GM11168 (cell line): ENCODE measurements around the gene C3.
"Not testable (repeated sequence)": the region's sequence is repeated elsewhere in the genome, so short reads cannot be mapped to it uniquely, and the experiment has no call there.

Experiments
- in situ Hi-C: fragments of 300-500 bp; cut with MboI; formaldehyde crosslinking; loops from one replicate; pipeline ENCODE4 v1.12.0; 2022; ENCODE audit warnings: low sequenced_read_pairs; ENCODE audit not compliant: unreplicated experiment

The C3 gene

GRCh38 chr19:6676288-6676687 lies 44.2 kb downstream of the C3 start:
- in situ Hi-C loops, result no loop called here

GRCh38 chr19:6674868-6675305 lies 45.6 kb downstream of the C3 start:
- in situ Hi-C loops, result no loop called here

DNA sequence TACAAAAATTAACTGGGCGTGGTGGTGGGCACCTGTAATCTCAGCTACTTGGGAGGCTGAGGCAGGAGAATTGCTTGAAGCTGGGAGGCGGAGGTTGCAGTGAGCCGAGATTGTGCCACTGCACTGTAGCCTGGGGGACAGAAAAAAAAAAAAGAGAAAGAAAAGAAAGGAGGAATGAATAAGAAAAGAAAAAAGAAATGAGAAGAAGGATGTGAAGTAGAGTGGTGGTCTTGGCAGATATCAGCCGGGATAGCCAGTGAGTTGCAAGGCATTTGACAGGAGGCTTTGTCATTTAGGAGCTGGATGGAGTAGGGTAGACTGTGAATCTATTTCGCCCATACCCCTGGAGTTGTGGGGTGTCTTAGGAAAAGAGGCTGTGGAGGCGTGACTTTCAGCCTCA lies 46.0 kb downstream of the C3 start:
- in situ Hi-C loops, result not testable (repeated sequence)

- in situ Hi-C loops, result no loop called here
Measured at GRCh38 chr19:6672693-6673290, 47.7 kb downstream of the C3 start.

DNA sequence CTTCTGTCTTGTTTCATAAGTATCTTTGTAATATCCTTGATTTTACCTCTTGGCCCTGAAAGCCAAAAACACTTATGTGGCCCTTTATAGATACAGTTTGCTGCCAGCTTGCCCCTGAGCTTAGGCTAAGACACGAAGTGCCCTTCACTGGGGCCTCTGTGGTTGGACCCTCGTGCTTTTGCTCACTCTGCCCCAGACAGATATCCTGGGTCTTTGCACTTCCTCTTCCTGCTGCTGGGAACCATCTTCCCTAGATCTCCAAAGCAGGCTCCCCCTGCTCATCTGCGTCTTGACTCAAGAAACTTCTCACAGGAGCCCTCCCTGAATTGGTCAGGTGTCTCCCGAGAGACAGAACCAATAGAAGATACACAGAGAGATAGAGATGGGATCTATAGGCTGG lies 48.5 kb downstream of the C3 start:
- in situ Hi-C loops, result no loop called here

DNA sequence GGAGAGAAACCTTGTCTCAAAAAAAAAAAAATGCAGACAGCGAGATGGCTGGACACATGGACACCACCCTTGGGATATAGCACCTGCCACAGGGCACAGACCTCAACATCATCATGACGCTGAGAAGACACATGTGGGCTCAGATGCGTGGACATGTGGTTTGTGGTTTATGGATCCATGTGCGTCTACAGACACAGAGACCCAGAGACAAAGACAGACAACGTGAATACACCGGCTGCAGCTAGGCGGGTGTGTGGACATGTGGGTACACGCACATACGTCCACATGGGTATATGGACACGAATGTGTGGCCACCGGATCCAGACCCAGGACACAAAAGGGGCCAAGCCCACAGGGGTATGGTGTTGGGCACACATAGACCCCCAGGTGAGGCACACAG lies 51.8 kb downstream of the C3 start:
- in situ Hi-C loops, result no loop called here

GRCh38 chr19:6667114-6667627 lies 53.3 kb downstream of the C3 start:
- in situ Hi-C loops, result no loop called here

GRCh38 chr19:6664916-6665315 lies 55.5 kb downstream of the C3 start:
- in situ Hi-C loops, result no loop called here

DNA sequence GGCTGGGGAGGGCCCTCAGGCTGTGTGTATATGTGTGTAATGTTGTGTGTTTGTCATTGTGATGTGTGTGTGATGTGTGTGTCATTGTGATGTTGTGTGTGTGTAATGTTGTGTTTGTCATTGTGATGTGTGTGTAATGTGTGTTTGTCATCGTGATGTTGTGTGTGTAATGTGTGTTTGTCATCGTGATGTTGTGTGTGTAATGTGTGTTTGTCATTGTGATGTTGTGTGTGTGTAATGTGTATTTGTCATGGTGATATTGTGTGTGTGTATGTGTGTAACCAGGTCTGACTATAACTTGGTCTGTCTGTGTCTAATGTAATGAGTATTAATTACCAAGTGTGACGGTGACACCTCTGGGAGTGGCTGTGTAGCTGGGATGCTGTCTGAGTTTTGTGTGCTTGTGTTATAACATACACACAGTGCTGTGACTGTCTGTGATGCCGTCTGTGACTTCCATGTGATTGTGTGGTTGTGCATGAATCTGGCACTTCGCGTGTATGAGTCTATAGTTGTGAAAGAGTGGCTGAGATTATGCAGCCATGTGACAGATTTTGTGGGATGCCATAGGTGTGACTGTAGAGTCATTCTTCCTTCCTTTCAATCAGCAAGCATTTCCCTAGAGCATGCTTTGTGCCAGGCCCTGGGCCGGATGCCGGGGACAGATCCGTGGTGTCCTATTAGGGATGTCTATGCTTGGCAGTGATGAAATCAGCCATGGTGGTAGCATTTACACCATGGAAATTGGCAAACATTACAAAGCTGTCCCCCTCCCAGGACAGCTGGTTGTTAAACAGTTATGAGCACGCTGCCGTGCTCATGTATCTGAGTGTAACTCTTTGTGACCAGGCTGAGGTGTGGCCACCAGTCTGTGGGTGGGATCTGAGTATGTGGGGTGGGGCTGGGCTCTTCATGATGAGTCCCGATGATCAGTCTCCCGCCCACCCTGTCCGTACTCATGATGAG lies 56.9 kb downstream of the C3 start:
- in situ Hi-C loops, result no loop called here

DNA sequence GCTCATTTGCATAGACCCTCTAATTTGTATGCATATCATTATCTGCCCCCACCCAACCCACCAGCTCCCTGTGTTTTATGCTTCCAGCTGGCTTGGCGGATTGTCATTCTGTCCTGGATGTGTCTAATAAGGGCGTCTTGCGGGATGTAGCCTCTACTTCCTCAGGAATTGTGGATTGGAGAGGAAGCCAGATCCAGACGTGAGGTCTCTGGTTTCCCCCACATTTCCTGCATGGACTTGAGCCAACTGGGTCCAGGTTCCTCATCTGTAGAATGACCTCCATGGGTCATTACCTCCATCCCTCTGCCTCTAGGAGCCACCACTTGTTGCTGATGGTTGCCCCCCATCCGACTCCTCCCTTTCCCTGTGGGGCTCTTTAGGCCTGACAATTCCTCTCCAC lies 57.7 kb downstream of the C3 start:
- in situ Hi-C loops, result no loop called here

DNA sequence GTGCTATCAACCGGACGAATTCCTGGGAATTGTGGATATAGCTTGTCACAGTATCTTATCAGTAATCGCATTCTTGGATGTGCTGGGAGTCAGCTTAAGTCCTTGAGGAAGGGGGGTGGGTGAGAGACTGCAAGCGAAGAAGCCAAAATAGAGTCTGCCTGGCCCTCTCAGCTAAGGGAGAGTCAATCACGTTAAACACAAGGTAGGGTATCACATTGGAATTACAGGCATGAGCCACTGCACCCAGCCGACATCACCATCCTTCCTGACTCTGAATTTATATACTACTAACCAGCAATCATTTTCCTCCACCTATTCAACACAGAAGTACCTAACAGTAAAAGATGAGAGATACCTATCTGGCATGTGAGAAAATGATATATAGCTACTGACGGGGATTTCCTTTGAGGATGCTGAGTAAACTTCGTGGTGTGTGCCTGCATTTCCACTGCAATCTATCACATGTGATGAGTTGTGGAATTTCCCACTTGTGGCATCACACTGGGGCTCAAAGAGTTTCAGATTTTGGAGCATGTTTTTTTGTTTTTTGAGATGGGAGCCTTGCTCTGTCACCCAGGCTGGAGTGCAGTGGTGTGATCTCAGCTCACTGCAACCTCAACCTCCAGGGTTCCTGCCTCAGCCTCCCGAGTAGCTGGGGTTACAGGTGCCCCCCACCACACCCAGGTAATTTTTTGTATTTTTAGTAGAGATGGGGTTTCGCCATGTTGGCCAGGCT lies 58.8 kb downstream of the C3 start:
- in situ Hi-C loops, result not testable (repeated sequence)

DNA sequence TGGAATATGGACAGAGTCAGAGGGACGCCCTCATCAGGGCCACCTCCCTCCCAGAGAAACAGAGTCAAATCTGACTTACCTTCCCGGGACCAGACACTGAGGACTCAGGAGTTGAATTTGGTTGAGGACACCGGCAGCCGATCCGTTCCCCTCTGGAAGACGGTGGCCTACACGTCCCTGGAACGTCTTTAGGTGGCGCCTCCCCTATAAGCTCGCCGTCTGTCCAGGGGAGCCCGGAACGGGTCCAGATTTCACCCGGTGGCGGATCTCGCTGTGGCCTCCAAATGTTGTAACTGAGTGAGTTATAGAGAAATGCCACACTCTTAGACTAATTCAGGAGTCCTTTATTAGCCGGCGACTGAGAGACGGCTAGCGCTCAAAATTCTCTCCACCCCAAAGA lies 59.5 kb downstream of the C3 start:
- in situ Hi-C loops, result no loop called here

DNA sequence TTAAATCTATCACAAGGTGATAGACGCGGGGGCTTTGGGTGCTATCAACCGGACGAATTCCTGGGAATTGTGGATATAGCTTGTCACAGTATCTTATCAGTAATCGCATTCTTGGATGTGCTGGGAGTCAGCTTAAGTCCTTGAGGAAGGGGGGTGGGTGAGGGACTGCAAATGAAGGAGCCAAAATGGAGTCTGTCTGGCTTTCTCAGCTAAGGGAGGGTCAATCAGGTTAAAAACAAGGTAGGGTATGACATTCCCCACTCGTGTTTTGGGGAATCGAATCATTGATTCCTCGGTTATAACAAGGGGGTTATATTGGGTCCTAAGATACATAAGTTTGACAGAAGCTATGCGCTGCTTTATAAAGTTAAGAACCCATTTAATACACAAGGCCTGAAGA lies 64.1 kb downstream of the C3 start:
- in situ Hi-C loops, result not testable (repeated sequence)

DNA sequence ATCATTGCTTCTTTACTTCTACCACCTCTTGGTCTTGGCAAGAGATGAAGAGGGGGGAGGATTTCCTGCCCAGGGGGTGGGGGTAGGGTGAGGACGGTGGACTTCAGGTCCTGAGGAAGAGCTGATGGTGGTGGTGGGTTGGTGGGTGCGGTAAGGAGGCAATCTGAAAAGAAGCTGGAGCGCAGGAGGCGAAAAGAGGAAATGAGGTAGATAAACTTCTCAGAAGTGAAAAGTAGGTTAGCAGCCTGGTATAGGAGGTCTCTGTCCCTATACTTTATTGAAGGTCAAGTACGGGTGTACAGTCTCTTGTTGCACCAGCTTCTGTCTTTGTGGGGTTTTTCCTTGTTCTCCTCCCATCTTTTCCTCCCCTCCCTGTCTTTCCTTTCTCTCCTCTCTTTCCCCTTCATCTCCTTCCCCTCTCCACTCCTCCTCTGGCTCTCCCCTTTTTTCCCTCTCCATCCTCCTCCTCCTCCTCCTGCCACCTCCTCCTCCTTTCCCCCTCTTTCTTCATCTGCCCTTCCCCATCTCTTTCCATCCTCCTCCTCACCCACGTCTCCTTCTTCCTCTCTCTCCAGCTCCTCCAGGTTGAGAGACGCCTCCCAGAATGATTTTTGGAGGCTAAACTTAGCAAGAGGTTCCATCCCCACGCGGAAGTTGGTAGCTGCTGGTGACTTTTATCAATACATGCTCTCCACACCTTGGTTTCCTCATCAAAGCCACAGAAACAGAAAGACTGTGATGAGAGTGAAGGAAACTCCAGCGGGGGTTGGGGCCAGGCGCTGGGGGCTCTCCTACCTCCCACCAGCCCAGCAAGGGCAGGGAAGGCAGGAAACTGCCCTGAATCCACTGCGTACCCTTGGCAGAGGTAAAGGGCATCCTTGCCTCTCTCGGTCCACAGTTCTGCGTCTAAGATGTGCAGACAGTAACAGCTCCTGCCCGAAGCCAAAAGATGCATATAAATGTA lies 65.8 kb downstream of the C3 start:
- in situ Hi-C loops, result no loop called here

- in situ Hi-C loops, result no loop called here
Measured at GRCh38 chr19:6652805-6653094, 67.7 kb downstream of the C3 start.

GRCh38 chr19:6651965-6652804 lies 68.3 kb downstream of the C3 start:
- in situ Hi-C loops, result no loop called here

- in situ Hi-C loops, result loop anchor here (5.0 to 25.0 kb wide), 2 partner anchors 88 to 213 kb away; partner anchors contain the start of genes GPR108 and TRIP10
Measured at GRCh38 chr19:6649185-6649584, 71.3 kb downstream of the C3 start.

GRCh38 chr19:6648141-6648715 lies 72.2 kb downstream of the C3 start:
- in situ Hi-C loops, result loop anchor here (5.0 to 25.0 kb wide), 2 partner anchors 89 to 214 kb away; partner anchors contain the start of genes GPR108 and TRIP10
